ENCODE data around the gene EGR4.

DNA sequence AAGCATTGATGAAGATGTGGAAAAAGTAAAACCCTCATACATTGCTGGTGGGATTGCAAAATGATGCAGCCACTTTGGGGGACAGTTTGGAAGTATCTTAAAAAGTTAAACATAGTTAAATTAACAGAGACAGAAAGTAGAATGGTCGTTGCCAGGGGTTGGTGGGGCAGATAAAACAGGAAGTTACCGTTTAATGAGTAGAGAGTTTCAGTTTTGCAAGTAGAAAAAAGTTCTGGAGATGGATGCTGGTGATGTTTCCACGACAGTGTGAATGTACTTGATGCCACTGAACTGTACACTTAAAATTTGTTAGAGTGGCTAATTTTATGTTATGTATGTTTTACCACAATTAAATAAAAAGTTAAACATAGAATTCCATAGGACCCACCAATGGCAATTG lies 44.5 kb upstream of the EGR4 start:
- TF ChIP-seq GABPA (IDR thresholded peaks at IDR 0.05; ENCODE audit: low read depth) (no peak), CHD2 (IDR thresholded peaks at IDR 0.05; ENCODE audit: low read length, partially characterized antibody) (no peak), FOSL2 (IDR thresholded peaks at IDR 0.05; ENCODE audit: borderline replicate concordance, low read depth) (no peak), RFX5 (IDR thresholded peaks at IDR 0.05; ENCODE audit: low read length) (no peak), NRF1 (IDR thresholded peaks at IDR 0.05; ENCODE audit: low read depth, low read length) (no peak), TEAD4 (IDR thresholded peaks at IDR 0.05; ENCODE audit: borderline replicate concordance, insufficient read depth) (no peak), POLR2AphosphoS5 (IDR thresholded peaks at IDR 0.05; ENCODE audit: low read depth, low read length) (no peak), SIN3A (IDR thresholded peaks at IDR 0.05; ENCODE audit: borderline replicate concordance, low read depth, low read length) (no peak)
- TF ChIP-seq, protein P1, sequence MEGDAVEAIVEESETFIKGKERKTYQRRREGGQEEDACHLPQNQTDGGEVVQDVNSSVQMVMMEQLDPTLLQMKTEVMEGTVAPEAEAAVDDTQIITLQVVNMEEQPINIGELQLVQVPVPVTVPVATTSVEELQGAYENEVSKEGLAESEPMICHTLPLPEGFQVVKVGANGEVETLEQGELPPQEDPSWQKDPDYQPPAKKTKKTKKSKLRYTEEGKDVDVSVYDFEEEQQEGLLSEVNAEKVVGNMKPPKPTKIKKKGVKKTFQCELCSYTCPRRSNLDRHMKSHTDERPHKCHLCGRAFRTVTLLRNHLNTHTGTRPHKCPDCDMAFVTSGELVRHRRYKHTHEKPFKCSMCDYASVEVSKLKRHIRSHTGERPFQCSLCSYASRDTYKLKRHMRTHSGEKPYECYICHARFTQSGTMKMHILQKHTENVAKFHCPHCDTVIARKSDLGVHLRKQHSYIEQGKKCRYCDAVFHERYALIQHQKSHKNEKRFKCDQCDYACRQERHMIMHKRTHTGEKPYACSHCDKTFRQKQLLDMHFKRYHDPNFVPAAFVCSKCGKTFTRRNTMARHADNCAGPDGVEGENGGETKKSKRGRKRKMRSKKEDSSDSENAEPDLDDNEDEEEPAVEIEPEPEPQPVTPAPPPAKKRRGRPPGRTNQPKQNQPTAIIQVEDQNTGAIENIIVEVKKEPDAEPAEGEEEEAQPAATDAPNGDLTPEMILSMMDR (IDR thresholded peaks at IDR 0.05), result no peak
- TF ChIP-seq, protein P2, sequence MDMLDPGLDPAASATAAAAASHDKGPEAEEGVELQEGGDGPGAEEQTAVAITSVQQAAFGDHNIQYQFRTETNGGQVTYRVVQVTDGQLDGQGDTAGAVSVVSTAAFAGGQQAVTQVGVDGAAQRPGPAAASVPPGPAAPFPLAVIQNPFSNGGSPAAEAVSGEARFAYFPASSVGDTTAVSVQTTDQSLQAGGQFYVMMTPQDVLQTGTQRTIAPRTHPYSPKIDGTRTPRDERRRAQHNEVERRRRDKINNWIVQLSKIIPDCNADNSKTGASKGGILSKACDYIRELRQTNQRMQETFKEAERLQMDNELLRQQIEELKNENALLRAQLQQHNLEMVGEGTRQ (IDR thresholded peaks at IDR 0.05; ENCODE audit: borderline replicate concordance, low read depth, low read length), result no peak
- TF ChIP-seq, protein P3, sequence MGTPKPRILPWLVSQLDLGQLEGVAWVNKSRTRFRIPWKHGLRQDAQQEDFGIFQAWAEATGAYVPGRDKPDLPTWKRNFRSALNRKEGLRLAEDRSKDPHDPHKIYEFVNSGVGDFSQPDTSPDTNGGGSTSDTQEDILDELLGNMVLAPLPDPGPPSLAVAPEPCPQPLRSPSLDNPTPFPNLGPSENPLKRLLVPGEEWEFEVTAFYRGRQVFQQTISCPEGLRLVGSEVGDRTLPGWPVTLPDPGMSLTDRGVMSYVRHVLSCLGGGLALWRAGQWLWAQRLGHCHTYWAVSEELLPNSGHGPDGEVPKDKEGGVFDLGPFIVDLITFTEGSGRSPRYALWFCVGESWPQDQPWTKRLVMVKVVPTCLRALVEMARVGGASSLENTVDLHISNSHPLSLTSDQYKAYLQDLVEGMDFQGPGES (IDR thresholded peaks at IDR 0.05; ENCODE audit: low read depth, low read length), result no peak
- TF ChIP-seq, protein P4, sequence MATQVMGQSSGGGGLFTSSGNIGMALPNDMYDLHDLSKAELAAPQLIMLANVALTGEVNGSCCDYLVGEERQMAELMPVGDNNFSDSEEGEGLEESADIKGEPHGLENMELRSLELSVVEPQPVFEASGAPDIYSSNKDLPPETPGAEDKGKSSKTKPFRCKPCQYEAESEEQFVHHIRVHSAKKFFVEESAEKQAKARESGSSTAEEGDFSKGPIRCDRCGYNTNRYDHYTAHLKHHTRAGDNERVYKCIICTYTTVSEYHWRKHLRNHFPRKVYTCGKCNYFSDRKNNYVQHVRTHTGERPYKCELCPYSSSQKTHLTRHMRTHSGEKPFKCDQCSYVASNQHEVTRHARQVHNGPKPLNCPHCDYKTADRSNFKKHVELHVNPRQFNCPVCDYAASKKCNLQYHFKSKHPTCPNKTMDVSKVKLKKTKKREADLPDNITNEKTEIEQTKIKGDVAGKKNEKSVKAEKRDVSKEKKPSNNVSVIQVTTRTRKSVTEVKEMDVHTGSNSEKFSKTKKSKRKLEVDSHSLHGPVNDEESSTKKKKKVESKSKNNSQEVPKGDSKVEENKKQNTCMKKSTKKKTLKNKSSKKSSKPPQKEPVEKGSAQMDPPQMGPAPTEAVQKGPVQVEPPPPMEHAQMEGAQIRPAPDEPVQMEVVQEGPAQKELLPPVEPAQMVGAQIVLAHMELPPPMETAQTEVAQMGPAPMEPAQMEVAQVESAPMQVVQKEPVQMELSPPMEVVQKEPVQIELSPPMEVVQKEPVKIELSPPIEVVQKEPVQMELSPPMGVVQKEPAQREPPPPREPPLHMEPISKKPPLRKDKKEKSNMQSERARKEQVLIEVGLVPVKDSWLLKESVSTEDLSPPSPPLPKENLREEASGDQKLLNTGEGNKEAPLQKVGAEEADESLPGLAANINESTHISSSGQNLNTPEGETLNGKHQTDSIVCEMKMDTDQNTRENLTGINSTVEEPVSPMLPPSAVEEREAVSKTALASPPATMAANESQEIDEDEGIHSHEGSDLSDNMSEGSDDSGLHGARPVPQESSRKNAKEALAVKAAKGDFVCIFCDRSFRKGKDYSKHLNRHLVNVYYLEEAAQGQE (IDR thresholded peaks at IDR 0.05; ENCODE audit: low read depth, low read length), result no peak
